GM12874 (cell line): ENCODE measurements around the gene APOL4.

Experiments
- CTCF ChIP-seq: IDR thresholded peaks from 2 replicates; pipeline ENCODE4 v1.5.1; 2011; ENCODE audit warnings: low read depth, mild to moderate bottlenecking, control low read depth, low read length, moderate library complexity; ENCODE audit not compliant: insufficient read depth

APOL4 gene

GRCh38 chr22:36164621-36165020 lies 37.0 kb downstream of the APOL4 start:
- TF ChIP-seq CTCF = no peak

GRCh38 chr22:36163497-36163896 lies 38.1 kb downstream of the APOL4 start:
- TF ChIP-seq CTCF = no peak

GRCh38 chr22:36162127-36163034 lies 39.2 kb downstream of the APOL4 start:
- no peak for TF ChIP-seq CTCF

GRCh38 chr22:36160499-36160942 lies 41.1 kb downstream of the APOL4 start, which contains the start of gene APOL3:
Gene APOL3 (minus strand): TSS chr22:36160755. CDS start chr22:36149055, 11,700 bp downstream.
- no peak for TF ChIP-seq CTCF

- no peak for TF ChIP-seq CTCF
Observed at GRCh38 chr22:36156515-36157419, 44.8 kb downstream of the APOL4 start.

GRCh38 chr22:36156119-36156514 lies 45.5 kb downstream of the APOL4 start:
- TF ChIP-seq CTCF = no peak

- TF ChIP-seq CTCF = no peak
Observed at GRCh38 chr22:36155702-36156101, 45.9 kb downstream of the APOL4 start.
